ENCODE measurements around the gene LHPP.

Gene LHPP

DNA sequence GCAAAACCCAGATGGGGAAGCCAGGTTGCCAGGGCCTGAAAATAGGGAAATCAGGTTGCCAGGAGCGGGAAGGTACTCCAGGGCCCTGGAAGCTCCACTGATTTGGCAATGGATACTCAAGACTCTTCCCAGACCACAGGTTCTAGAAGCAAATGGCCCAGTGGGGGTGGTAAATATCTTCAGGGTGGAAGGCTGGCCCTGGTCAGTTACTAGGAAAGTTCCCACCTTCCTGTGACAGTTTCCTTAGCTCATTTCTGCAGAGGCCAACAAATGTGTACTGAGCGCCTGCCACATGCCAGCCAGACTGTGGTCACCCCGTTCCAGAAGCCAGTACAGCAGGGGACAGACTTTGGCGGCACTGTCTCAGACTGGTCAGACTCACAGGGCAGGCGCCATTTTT lies 168.9 kb downstream of the LHPP start:
- no peak for DNase-seq

DNA sequence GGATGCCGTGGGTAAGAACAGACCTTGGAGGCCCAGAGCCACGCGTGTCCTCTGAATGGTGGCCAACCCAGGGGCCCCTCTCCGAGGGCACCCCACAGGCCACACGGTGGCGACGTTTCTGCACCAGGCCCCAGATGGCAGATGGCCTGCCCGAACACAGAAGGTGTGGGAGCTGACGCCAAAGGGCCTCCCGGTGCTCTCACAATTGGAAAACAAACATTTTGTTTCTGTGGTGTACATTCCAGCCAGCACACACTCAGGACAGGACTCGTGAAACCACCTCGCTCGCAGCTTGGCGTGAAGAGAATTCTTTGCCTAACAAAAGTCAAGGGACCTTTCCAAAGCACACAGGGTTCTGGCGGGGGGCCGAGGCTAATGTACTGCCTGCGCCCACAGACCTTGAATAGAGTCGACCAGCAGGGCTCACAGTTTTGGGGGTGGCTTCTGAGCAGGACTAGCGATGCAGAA lies 170.5 kb downstream of the LHPP start:
- peak; percentile 40 for DNase-seq

DNA sequence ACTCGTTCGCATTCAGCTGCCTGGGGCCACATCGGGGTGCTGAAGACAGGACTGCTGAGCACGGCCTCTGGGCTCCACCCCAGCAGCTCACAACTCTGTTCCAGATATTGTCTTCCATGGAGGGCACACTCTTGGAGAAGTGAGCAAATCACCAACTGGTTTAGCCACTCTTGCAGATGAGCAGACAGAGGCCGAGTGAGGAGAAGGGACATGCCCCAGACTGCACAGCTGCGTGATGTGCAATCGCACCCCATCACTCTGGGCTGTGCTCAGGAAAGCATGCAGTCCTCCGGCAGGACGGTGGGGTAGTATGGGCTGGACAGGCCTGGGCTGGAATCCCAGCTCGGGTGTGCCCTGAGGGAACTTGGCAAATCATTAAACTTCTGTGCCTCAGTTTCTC lies 170.9 kb downstream of the LHPP start:
- DNase-seq = no peak

DNA sequence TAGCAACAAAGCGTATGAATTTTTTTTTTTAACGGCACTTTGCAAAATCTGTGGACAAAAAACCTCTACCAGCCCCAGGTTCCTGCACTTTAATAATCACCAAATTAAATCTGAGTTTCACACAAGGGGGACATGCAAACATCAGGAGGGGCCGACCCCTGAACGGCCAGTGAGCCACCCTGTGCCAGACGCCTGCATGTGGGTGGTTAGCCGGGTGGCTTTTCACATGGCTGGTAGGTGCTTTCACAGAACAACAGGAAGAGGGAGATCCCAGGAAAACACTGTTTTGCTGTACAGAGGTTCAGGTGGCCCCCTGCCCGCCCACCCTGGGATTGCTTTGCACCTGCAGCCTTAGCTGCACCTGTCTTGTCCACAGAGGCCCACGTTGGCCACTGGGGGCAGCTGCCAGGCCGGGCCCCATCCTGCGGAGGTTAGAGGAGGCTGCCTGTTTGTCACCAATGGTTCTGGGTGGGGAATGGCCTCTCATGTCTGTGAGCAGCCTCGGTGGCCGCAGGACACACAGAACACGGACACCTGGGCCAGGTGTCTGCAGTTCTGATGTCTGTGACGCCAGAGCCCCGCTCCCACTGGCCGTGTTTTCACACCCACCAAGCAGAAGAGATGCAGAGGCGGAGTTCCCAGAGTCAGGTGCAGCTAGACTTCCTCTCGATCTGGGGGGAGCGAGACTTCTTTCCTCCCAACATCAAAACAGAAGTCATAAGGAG lies 174.8 kb downstream of the LHPP start:
- no peak for DNase-seq

DNA sequence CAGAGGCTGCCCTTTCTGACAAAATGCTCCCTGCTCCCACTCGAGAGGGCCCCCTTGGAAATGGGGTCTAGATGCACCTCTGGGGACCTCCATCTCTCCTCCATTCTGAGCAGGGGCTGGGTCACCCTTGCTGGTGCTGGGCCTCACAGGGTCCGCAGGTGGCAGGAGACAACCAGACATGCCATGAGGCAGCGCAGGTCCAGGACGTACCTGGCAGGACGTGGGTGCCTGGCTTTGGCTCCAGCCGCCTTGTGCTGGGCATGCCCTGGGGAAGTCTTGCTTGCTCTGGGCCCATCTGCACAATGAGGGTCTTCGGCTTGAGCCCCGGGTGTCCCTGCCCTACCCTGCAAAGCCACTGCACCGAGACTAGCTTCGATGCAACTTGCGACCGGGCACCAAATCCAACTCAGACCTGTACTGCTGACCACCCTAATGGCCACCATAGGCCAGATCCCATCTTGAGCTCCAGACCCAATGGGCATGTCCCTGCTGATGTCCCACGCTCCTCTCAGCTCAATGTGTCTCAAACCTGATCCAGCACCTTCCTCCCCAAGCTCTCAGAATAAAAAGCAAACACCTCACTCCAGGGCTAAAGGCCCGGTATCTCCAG lies 175.6 kb downstream of the LHPP start:
- no peak for DNase-seq

DNA sequence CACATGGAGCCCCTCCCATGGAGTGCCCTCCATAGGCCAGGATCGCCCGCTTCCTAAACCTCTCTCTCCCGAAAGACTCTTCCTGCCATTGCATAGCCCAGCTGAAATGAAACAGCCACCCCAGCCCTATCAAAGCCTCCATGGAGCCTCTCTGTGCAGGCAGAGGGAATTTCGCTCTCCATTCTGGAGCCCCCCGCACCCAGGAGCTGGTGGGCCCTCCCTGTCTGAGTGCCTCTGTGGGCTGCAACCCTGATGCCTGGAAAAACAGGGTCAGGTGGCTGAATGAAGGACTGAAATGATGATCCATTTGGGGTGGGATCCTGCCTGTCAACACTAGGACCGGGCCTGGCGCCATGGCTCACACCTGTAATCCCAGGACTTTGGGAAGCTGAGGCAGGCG lies 176.1 kb downstream of the LHPP start:
- DNase-seq = no peak

DNA sequence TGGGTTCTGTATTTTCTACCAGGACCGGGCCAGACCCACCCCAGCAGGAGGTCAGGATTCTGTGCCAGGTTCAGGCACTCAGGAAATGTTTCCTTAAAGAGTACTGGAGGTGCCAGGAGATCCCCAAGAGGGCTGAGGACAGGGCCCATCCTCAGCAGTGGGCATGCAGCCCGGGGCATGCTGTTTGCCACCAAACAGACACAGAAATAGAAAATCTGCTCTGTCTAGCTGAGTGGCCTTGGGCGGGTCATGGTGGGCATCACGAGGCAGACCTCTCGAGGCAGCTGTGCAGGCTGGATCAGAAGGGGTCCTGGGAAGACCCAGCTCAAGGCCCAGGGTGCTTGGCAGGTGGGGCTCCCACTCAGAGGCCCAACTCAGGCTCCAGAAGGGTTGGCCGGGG lies 177.6 kb downstream of the LHPP start:
- no peak for DNase-seq

DNA sequence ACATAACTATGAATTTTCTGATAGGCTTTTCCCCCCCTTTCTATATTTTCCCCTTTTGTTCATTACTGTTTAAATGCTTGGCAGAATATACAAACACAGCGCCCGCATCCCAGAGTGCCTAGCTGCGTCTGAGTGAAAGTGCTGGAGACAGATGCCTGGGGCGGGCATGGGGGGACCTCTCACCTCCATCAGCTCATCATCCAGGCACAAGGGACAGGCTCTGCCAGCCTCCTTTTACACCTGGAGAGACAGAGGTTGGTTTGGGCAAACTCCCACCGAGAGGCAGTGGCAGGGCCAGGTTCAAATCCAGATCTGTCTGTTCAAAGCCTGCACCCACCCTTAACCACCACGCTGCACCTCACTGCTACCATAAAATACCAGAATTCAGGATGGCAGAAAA lies 178.0 kb downstream of the LHPP start:
- no peak for DNase-seq

DNA sequence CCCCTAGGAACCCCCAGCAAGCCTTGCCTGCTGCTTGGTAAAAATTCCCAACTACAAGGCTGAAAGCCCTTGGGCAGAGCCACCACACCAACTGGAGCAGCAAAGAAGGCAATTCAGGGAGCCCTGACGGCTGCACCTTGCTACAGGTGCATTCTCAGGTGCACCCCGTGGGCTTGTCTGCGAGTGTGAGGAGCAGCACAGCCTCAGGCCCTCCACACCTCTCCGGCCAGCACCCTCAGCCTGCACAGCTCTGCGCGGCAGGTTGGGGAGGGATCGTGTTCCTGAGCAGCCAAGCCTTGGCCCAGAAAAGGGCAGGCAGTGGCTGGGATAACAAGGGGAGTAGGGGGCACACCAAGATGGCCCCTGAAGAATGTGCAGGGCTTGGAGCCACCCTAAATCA lies 178.4 kb downstream of the LHPP start:
- DNase-seq = no peak

DNA sequence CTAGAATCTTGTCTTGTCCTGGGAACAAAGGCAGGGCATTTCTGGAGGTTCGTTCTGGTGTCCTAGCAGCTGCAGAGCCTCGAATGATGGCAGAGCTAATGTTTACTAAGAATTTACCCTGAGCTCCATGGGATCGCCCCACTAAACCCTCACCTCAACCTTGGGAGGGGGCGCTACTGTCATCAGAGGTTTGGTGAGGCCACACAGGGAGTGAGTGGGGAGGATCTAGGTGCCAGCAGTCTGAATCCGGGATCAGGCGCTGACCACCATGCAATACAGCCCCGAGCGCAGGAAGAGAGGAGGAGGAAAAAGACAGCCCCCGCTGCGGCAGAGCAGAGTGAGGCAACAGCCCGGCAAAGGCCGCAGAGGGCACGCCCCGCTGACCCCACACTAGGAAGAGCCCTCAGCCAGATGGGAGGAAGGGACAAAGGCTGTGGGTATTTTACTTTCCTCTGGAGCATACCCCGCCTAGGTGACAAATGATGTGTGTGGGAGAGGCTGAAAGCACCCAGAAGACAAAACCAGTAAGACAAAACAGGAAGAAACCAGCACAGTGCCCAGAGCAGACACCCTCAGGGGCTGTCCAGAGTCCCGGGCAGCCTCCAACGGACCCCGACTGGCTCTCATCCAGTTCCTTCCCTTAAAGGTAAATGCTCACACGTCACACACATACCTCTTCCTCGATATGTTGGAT lies 179.1 kb downstream of the LHPP start:
- DNase-seq = no peak

DNA sequence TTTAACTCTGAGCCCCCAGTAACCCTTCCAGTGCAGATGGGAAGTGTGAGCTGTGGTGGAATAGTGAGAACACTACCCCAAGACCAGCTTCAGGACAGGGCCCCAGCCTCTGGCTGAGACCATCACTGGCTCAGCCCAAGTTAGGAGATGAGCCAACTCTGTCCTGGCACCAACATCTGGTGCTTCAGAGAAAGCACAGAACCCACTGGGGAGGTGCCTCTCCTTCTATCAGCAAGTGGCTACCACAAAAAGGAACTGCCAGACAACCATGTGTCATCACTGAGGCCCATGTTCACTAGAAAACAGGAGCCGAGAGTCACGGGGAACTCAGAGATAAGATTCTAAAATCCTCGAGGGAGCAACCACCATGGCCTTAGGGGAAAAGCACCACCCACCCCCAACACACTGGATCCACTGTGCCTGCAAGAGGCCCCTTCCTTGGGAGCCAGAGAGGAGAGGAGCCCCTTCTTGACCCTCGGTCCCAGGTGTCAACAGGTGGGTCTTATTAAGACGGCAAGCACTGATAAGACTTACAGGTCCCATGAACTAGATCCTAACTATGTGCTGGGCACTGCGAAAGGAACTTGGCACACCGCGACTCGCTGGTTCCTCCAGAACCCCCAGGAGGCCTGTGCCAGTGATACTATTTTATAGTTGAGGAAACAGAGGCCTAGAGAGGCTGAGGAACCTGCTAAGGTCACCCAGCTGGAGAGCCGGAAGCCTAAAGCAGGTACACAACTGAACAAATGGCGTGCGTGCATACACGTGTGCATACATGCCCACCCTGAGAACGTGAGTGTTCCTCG lies 179.9 kb downstream of the LHPP start:
- no peak for DNase-seq

DNA sequence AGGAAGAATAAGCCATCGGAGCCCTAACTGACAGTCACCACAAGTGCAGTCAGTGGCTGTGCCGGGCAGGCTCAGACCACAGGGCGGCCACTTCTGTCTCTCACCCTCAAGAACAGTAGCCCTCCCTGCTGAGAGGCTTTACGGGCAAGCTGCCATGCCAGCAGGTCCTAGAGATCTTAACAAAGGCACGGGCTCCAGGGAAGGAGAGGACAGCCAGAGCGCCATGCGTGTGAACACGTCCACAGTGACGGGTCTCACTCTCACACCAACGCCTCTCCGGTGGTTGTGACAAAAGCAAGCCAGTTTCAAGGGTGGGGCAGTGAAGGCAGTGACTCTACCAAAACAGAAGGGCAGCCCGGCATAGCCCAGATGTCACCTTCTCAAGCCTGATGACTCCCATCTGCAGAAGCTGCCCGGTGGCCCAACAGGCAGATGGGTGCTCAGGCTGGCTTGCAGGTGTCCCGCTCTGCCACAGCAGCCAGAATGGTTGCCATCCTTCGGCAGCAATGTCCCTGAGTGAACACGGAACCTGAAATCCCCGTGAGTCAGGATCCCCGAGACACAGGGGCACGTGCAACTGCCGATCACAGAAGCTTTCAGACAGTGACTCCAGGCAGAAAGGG lies 180.6 kb downstream of the LHPP start:
- DNase-seq = no peak

DNA sequence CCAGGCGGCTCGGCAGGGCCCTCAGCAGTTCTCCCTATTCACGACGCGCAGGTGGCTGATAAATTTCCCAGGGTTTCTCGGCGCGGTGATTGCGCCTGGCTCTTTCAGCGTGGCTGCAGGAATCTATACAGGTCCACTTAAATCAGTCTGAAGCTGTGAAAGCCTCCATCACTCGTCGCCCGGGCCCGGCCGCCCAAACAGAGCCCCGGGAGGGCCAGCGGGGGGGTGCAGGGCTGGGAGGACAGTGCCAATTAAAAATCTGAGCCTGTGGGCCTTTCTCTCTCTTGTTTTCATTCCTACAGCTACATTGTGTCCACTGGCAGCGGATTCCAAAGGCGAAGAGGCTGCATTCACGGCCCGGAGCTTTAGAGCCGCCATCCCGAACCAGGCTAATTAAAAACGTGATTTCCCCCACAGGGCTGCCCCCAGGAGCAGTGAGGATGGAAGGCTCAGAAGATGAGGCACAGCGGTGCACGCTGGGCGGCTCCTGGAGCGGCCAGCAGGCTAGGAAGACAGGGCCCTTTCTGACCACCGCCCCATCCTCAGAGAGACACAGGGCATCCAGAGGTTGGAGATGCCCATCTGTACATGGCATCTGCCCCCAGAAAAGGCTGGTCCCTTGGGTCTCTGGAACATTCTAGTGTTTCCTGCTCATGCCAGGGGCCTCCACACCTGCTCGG lies 181.8 kb downstream of the LHPP start:
- no peak for DNase-seq

DNA sequence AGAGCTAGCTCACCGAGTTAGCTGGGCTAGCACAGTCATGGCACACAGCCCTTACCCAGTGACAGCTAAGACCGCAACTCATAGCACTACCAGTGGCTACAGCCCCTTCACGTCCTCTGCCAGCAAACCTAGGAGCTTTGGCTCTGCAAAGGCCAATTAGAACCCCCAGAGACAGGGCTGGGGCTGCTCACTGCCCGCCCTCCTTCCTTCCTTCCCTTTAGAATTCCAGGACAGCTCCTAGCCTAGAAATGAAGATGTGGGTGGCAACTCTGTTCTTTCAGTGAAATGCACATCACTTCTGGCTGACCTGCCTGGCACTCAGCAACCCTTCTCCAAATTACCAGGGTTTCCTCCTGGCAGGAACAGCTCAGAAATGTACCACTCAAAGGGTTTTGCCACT lies 182.6 kb downstream of the LHPP start:
- DNase-seq = no peak

DNA sequence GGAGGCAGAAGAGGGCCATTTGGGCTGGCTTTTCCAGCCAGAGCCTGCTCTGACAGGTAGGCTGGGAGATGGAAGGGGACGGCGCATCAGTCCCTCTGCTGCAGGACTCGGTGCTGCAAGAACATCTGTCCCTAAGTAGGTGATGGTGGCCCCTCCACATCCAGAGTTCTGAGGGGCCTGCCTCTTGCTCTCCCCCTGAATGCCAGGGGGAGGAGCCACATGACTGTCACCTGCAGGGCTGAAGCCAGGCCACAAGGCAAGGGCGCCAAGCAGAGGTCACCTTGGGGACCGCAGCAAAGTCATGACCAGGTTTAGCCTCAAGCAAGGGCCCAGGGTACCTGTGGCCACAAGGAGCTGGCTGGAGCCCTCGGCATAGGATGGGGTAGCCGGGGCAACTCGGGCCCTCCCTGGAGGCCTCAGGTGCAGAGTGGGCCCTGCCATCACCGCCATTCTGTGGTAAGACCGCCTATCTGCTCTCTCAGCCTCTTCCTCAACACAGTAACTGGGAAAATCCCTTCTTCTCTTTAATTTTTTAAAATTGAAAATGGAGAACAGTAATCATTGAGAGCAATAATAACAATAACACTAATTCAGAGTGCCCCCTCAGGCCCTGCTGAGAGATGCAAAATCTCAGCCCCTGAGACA lies 183.3 kb downstream of the LHPP start:
- DNase-seq = no peak

DNA sequence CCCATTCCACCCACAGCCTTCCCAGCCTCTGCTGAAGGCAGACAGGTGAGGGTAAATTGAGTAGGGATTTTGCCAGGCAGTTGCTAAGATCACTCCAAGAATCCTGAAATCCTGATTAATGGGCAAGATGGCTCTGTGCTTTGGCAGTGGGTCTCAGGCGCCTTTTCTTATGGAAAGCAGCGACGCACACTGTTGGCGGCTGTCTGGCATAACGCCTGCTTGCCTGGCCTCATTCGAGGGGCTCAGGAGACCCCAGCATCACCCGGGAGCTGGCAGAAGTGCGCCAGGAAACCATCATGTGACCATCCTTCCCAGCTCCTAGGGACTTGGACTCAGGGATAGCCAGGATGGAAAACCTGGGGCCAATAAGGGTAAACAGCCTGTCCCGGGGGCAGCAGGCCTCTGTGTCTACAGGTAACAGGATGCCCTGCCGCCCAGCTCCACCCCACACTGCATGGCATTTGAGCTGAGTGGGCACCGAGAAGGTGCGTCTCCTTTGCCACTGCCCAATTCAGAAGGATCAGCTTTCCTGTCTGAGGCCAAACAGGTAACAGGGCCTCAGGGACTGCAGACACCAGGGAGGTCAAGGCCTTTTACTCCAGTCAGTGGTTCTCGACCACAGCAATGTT lies 184.0 kb downstream of the LHPP start:
- no peak for DNase-seq

DNA sequence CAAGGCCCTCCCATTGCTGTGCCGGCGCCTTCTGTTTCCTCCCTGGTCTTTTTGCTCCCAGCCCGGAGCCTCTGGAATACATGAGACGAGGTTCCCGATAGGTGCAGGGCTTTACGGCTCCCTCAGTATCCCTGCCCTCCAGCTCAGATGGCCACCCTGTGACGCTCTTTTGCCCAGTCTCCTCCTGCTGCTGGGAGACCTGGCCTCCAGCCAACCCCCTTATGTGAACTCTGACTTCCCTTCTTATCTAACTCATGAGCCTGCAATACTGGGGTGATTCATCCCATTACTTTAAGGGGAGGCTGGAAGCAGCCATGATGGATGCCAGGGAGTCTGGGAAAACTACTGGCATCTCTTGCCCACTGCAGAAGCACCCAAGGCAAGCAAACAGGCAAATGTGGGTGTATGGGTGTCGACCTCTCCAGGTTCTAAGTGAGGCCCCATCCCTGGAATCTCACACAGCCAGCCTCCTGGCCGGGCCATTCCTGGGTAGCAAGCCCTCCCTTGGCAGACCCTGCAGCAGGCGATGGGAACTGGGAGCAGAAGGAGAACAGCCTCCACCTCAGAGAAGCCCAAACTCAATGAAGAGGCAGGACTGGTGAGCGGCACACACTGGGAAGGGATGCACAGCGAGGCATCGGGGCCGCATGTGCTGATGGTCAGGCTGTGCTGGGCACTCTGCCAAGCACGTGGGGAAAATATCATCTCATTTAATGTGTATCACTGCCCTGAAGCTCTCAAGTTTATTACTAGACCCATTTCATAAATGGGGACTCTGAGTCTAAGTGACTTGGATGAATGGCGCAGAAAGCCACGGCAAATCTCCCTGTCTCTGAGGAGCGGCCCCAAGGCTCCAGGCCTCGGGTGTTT lies 185.1 kb downstream of the LHPP start:
- DNase-seq = no peak

DNA sequence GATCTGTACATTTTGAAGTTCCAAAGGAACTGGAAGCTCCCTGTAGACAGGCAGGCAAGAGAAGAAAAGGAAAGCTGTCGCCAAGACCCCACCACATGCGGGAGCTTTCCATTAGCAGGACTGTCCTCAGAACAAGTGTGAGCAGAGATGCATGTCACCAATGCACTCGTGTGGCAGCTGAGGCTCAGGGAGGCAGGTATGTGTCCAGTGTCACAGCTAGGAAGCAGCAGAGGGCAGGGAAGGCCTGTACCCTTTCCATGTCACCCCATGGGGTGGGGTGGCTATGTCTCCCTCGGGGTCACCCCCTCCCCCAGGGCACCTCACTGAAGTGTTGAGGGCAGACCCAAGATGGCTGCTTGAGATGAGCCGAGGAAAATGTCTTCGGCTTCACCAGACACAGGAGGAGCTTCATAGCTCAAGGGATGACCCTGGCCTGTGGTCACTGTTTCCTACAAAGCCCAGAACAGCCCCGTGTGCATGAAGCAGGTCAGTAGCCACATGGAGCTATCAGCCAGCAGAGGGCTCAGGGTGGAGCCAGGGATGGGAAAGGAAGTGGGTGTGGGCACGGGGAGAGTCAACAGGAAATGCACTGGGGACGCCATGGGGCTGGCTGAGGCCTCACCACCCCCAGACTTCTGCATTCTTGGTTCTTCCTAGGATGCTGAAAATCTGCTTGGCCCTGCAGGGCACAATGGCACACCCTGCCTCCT lies 186.0 kb downstream of the LHPP start:
- peak; percentile 37 for DNase-seq

DNA sequence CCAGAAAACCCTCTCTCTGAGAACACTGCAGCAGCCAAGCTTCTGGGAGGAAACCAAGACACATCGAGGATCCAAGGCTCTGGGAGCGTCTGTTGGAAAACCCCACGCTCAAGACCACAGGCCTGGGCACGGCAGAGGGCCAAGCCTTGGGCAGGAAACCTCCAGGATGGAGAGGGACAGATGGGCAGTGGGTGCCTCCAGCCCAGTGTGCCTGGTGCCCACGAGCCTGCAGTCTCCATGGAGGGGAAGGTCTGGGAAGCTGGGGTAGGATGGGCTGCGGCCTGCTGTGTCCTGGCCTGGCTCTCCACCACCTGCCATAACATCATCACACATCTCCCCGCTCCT lies 186.5 kb downstream of the LHPP start:
- no peak for DNase-seq

DNA sequence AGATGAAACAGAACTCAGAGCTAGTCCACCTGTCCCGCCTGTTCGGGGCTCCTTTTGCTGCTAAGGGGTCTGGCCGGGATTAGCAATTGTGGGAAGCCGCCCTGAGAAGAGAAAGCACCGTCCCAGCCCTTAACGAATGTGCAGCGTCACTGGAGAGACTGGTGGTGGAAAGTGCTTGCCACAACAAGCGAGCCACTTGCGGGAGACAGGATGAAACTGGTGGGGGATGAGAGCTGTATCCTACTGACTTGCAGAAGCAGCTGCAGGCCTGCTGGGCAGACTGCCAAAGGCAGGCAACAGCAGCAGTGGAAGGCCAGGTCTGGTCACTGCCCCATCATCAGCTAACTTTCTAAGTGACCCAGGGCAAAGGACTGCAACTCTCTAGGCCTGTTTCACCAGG lies 187.1 kb downstream of the LHPP start:
- DNase-seq = peak; percentile 35

All from stimulated activated CD4-positive, alpha-beta T cell treated with anti-CD3 and anti-CD28 coated beads, Interleukin-12 subunit alpha, Interleukin-12 subunit beta, amount 100 ng/mL, for 4 hours (primary cell).